HCT116 (cell line): Measurements from ENCODE around the gene TFEB.

Source experiments
- CTCF ChIP-seq, 3 experiments: fragments of 200-600 bp in 1 of 3; sonication (generic) in 1 of 3; IDR thresholded peaks in 2 of 3; conservative IDR thresholded peaks in 1 of 3; 2 replicates each; pipeline ENCODE4 v1.5.1; 2012 to 2017; ENCODE audit warnings: low read depth in 2 of 3, low read length in 2 of 3, antibody characterized with exemption in 1 of 3, borderline replicate concordance in 1 of 3, control low read depth in 1 of 3, mild to moderate bottlenecking in 1 of 3, mixed read lengths in 1 of 3, mixed run types in 1 of 3, moderate library complexity in 1 of 3; ENCODE audit not compliant: insufficient read depth in 1 of 3
- EZH2 ChIP-seq: fragments of 200-600 bp; sonication (generic); IDR thresholded peaks from 2 replicates; pipeline ENCODE4 v1.6.1; 2017; ENCODE audit warnings: antibody characterized with exemption, mixed run types
- JUND ChIP-seq: IDR thresholded peaks from 2 replicates; pipeline ENCODE4 v1.6.1; 2012
- MAX ChIP-seq: IDR thresholded peaks from 2 replicates; pipeline ENCODE4 v1.6.1; 2012
- POLR2A ChIP-seq: IDR thresholded peaks from 2 replicates; pipeline ENCODE4 v1.7.0; 2011; ENCODE audit warnings: borderline replicate concordance; ENCODE audit not compliant: insufficient read depth, insufficient read length; ENCODE audit errors: extremely low read depth
- POLR2AphosphoS5 ChIP-seq: IDR thresholded peaks from 2 replicates; pipeline ENCODE4 v1.6.1; 2011; ENCODE audit warnings: mild to moderate bottlenecking, low read depth, low read length, moderate library complexity
- SIN3A ChIP-seq: IDR thresholded peaks from 2 replicates; pipeline ENCODE4 v1.6.1; 2012; ENCODE audit warnings: low read depth
- SP1 ChIP-seq: IDR thresholded peaks from 2 replicates; pipeline ENCODE4 v1.6.1; 2012; ENCODE audit warnings: low read depth
- SRF ChIP-seq: IDR thresholded peaks from 2 replicates; pipeline ENCODE4 v1.6.1; 2012; ENCODE audit warnings: low read depth
- ZNF274 ChIP-seq: fragments of 200-500 bp; sonication (Bioruptor generic); IDR thresholded peaks from 2 replicates; pipeline ENCODE4 v1.6.1; 2014; ENCODE audit warnings: mild to moderate bottlenecking, low read depth, low read length, inconsistent platforms

- TF ChIP-seq CTCF (IDR thresholded peaks at IDR 0.05 in 2 of 3, conservative IDR thresholded peaks at IDR 0.05 in 1 of 3; ENCODE audit: borderline replicate concordance in 1 of 3, insufficient read depth in 1 of 3, low read depth in 2 of 3, low read length in 2 of 3) = no peak
- TF ChIP-seq SIN3A = no peak
- no peak for TF ChIP-seq SRF
- no peak for TF ChIP-seq EZH2
- no peak for TF ChIP-seq SP1
- no peak for TF ChIP-seq POLR2A
- no peak for TF ChIP-seq MAX
- no peak for TF ChIP-seq JUND
- no peak for TF ChIP-seq POLR2AphosphoS5
- TF ChIP-seq ZNF274 = no peak
Observed at GRCh38 chr6:41758641-41759035, 23.2 kb upstream of the TFEB start.
